ENCODE data around the gene MECP2. TPM values are rescaled to one million over a fixed set of nuclear protein-coding genes. Genes with fewer than 3 reads are reported as not detected.

MECP2 gene
- total RNA-seq, 1 experiment from 2014 or later: 20.4 TPM

DNA sequence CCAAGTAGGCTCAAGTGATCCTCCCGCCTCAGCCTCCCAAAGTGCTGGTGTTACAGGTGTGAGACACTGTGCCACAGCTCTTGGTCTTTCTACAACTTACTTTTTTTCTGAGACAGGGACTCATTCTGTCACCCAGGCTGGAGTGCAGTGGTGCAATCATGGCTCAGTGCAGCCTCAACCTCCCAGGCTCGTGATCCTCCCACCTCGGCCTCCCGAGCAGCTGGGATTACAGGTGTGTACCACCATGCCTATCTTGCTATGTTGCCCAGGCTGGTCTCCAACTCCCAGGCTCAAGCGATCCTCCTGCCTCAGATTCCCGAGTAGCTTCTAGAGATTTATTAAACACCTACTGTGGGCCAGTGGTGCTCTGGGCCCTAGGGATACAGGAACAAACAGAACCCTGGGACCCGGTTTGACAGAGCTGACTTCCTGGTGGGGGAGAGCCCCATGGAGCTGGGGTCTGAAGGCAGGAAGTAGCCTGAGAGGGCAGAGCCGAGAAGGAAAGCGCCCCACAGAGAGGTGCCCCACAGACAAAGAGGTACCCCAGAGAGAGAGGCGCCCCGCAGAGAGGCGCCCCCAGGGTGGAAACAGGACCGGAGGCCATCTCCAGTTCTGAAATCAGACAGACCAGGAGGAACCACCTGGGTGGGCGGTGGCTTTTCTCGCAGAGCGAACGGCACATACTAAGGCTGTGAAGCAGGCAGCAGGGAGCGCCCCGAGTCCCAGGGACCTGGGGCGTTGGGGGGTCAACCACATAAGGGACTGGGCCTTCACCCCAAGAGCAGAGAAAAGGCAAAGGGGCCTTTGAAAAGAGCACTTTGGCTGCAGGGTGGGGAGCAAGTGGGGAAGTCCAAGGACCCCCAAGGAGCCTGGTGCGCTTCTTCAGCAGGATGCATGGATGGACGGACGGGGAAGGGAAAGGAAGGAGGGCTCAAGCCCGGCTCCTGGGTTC, 82.8 kb downstream of the MECP2 start:
- no peak overlapping the region for H3K27ac ChIP-seq (ENCODE audit: low read length)
- no peak overlapping the region for H2AFZ ChIP-seq (ENCODE audit: low read length)
- no peak for DNase-seq
- H3K36me3 ChIP-seq (ENCODE audit: insufficient read depth, low read length): peaks cover 3% of the 10 kb centered on the region; the same call in 1 of the 2 replicates
- H3K9me2 ChIP-seq (replicated peaks; ENCODE audit: insufficient read depth, low read length): no peaks in the 10 kb centered on the region
- H3K27me3 ChIP-seq (ENCODE audit: low read length): no peaks in the 10 kb centered on the region
- H3K9me3 ChIP-seq (ENCODE audit: low read length): no peaks in the 10 kb centered on the region
- no peak overlapping the region for H3K4me3 ChIP-seq (ENCODE audit: low read length)
- H3K79me2 ChIP-seq (ENCODE audit: low read length): peaks cover 20% of the 10 kb centered on the region
- peaks cover 7% of the 10 kb centered on the region for H3K4me1 ChIP-seq (ENCODE audit: low read length)
- no peak overlapping the region for H3K4me2 ChIP-seq (ENCODE audit: low read depth, low read length, poor library complexity, severe bottlenecking)
- peaks cover 5% of the 10 kb centered on the region; the same call in 1 of the 2 replicates for H4K20me1 ChIP-seq (ENCODE audit: insufficient read depth, low read depth, low read length)
- no peak overlapping the region for H3K9ac ChIP-seq (ENCODE audit: low read length)

DNA sequence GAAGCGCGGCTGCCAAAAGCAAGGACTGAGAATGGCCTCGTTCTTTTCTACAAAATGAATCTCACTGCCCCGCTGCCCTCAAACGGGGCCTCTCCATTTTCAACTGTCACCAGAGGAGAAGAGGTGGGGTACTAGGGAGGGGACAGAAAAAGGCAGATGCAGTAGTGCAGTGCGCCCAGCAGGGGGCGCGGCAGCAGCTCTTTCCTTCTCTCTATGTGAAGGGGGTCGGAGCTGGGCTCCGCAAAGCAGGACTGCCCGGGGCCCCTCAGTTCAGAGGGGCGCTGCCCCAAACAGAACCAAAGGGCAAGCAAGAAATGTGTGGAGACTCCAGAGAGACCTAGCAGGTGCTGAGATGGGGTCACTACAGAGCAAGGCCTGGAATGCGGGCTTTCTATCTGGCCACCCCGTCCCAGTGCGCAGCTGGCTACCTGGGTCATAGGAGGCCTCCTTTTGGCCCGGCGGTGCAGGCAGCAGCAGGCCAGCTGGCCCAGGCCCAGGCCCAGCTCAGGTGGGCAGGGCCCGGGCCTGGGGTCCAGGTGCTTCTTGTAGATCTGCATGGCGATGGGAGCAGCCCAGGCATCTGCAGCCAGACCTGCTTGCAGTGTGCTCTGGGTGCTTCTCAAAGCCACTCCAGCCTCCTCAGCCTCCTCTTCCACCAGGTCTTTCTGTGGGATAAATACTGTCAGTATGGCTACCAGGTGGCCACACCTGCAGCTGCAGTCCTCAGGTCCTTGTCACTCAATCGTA, 83.7 kb downstream of the MECP2 start:
- H3K9ac ChIP-seq (ENCODE audit: low read length): no peak overlapping the region
- no peak overlapping the region for H3K27ac ChIP-seq (ENCODE audit: low read length)
- H3K4me1 ChIP-seq (ENCODE audit: low read length): peaks cover 7% of the 10 kb centered on the region
- H3K27me3 ChIP-seq (ENCODE audit: low read length): no peaks in the 10 kb centered on the region
- H3K79me2 ChIP-seq (ENCODE audit: low read length): peaks cover 14% of the 10 kb centered on the region
- H4K20me1 ChIP-seq (ENCODE audit: insufficient read depth, low read depth, low read length): peaks cover 5% of the 10 kb centered on the region; the same call in 1 of the 2 replicates
- peak; percentile 81 for DNase-seq
- no peaks in the 10 kb centered on the region for H3K9me3 ChIP-seq (ENCODE audit: low read length)
- H3K36me3 ChIP-seq (ENCODE audit: insufficient read depth, low read length): peaks cover 3% of the 10 kb centered on the region; the same call in 1 of the 2 replicates
- no peak overlapping the region for H2AFZ ChIP-seq (ENCODE audit: low read length)
- no peak overlapping the region for H3K4me3 ChIP-seq (ENCODE audit: low read length)
- H3K4me2 ChIP-seq (ENCODE audit: low read depth, low read length, poor library complexity, severe bottlenecking): no peak overlapping the region
- H3K9me2 ChIP-seq (replicated peaks; ENCODE audit: insufficient read depth, low read length): no peaks in the 10 kb centered on the region

DNA sequence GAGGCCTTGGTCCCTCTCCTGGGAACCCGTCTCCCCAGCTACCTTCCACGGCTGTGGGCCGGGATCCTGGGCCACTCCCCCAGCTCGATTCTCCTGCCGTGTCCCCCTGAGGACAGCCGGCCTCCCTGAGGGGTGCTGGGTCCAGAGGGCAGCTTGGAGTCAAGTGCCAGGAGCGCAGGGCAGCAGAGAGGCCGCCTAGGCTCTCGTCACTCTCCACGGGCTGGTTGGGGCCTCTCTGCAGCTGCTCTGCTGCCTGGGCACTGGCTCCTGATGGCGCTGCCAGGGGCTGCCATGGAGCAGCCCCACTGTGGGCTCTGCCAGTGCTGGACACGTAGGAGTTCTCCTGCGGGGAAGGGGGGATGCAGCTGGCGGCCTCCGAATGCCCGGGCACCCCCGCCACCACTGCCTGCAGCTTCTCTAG, 84.5 kb downstream of the MECP2 start:
- peaks cover 5% of the 10 kb centered on the region; the same call in 1 of the 2 replicates for H4K20me1 ChIP-seq (ENCODE audit: insufficient read depth, low read depth, low read length)
- H3K9me2 ChIP-seq (replicated peaks; ENCODE audit: insufficient read depth, low read length): no peaks in the 10 kb centered on the region
- H3K4me2 ChIP-seq (ENCODE audit: low read depth, low read length, poor library complexity, severe bottlenecking): no peak overlapping the region
- H3K9me3 ChIP-seq (ENCODE audit: low read length): no peaks in the 10 kb centered on the region
- H3K27ac ChIP-seq (ENCODE audit: low read length): no peak overlapping the region
- peaks cover 3% of the 10 kb centered on the region; the same call in 1 of the 2 replicates for H3K36me3 ChIP-seq (ENCODE audit: insufficient read depth, low read length)
- no peak overlapping the region for H3K4me3 ChIP-seq (ENCODE audit: low read length)
- no peaks in the 10 kb centered on the region for H3K27me3 ChIP-seq (ENCODE audit: low read length)
- H3K4me1 ChIP-seq (ENCODE audit: low read length): peaks cover 3% of the 10 kb centered on the region
- H2AFZ ChIP-seq (ENCODE audit: low read length): no peak overlapping the region
- H3K9ac ChIP-seq (ENCODE audit: low read length): no peak overlapping the region
- no peak for DNase-seq
- peaks cover 6% of the 10 kb centered on the region for H3K79me2 ChIP-seq (ENCODE audit: low read length)

DNA sequence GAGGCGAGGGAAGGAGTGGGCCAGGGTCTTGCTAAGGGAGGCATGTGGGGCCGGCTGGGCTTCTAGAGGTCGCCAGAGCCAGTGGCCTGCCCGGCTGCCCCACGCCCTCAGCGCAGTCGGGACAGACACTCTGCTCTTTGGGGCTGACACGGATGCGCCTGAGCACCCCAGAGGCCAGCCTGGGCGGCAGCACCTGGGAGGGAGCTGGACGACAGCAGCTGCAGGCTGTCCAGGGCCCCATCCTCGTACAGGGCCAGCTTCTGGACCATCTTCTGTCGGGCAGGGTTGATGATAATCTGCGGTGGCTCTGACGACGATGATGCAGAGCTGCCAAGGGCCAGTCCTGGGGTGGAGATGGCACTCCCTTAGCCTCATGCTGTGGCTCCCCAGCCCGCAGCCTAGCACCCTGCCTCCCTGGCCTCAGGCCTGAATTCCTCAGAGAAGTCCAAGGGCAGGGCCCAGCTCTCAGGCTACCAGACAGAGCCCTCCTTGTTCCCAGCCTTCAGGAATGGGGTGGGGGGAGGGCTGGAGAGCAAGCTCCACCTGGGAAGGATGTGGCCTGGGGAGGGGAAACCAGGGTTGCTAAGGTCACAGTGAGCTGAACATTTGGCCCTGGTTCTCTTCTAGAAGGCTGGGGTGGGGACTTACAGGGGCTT, 85.1 kb downstream of the MECP2 start:
- Histone ChIP-seq H3K36me3 (ENCODE audit: insufficient read depth, low read length) (peaks cover 3% of the 10 kb centered on the region; the same call in 1 of the 2 replicates), H3K4me2 (ENCODE audit: low read depth, low read length, poor library complexity, severe bottlenecking) (no peak overlapping the region), H4K20me1 (ENCODE audit: insufficient read depth, low read depth, low read length) (peaks cover 5% of the 10 kb centered on the region; the same call in 1 of the 2 replicates), H3K79me2 (ENCODE audit: low read length) (peaks cover 3% of the 10 kb centered on the region; the same call in 1 of the 2 replicates), H3K9me2 (replicated peaks; ENCODE audit: insufficient read depth, low read length) (no peaks in the 10 kb centered on the region), H3K9me3 (ENCODE audit: low read length) (no peaks in the 10 kb centered on the region), H3K4me3 (ENCODE audit: low read length) (no peak overlapping the region), H3K4me1 (ENCODE audit: low read length) (no peaks in the 10 kb centered on the region), H2AFZ (ENCODE audit: low read length) (no peak overlapping the region), H3K27me3 (ENCODE audit: low read length) (no peaks in the 10 kb centered on the region), H3K9ac (ENCODE audit: low read length) (no peak overlapping the region), H3K27ac (ENCODE audit: low read length) (no peak overlapping the region)
- no peak for DNase-seq

GRCh38 chrX:154011376-154012335, 85.9 kb downstream of the MECP2 start:
- Histone ChIP-seq H3K4me3 (ENCODE audit: low read length) (no peak overlapping the region), H3K4me2 (ENCODE audit: low read depth, low read length, poor library complexity, severe bottlenecking) (no peak overlapping the region), H3K9me3 (ENCODE audit: low read length) (no peaks in the 10 kb centered on the region), H2AFZ (ENCODE audit: low read length) (no peak overlapping the region), H3K79me2 (ENCODE audit: low read length) (no peaks in the 10 kb centered on the region), H3K9ac (ENCODE audit: low read length) (no peak overlapping the region), H4K20me1 (ENCODE audit: insufficient read depth, low read depth, low read length) (peaks cover 5% of the 10 kb centered on the region; the same call in 1 of the 2 replicates), H3K9me2 (replicated peaks; ENCODE audit: insufficient read depth, low read length) (no peaks in the 10 kb centered on the region), H3K36me3 (ENCODE audit: insufficient read depth, low read length) (peaks cover 3% of the 10 kb centered on the region; the same call in 1 of the 2 replicates), H3K4me1 (ENCODE audit: low read length) (no peaks in the 10 kb centered on the region), H3K27me3 (ENCODE audit: low read length) (no peaks in the 10 kb centered on the region), H3K27ac (ENCODE audit: low read length) (no peak overlapping the region)
- no peak for DNase-seq

DNA sequence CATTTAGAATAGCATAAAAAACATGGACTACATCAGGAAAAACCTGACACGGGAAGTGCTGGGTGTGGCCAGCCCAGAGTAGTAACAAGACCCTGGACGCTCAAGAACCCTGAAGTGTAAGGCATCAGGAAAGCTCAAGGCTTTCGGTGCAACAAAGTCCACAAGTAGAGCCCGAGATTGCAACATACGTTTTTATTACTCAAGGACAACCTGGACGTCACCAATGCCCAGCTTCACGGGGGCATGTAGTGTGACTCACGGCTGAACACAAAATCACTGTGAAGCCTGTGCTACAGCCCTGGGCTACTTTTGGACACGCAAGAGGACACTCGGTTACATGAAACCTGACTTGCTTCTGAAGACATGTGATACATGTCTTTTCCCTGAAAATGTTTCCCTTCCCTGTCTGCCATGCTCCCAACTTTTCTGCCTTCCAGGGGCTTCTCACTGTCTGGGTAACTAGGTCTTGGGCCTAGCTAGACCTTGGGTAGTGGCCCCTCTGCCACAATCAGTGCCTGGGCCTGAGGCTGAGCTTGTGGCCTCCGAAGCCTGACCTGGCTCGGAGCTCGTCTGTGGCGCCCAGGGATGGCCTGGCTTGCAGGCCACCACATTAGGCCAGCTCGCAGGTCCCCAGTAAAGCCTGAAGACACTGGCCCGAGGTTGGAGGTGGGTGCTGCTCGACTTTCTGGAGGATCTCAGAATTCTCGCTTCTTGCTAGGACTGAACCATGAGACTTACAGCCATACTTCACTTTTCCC, 87.0 kb downstream of the MECP2 start:
- H3K9ac ChIP-seq (ENCODE audit: low read length): no peak overlapping the region
- no peaks in the 10 kb centered on the region for H3K27me3 ChIP-seq (ENCODE audit: low read length)
- no peak for DNase-seq
- H3K27ac ChIP-seq (ENCODE audit: low read length): no peak overlapping the region
- peaks cover 5% of the 10 kb centered on the region; the same call in 1 of the 2 replicates for H4K20me1 ChIP-seq (ENCODE audit: insufficient read depth, low read depth, low read length)
- no peak overlapping the region for H3K4me2 ChIP-seq (ENCODE audit: low read depth, low read length, poor library complexity, severe bottlenecking)
- no peak overlapping the region for H2AFZ ChIP-seq (ENCODE audit: low read length)
- no peaks in the 10 kb centered on the region for H3K4me1 ChIP-seq (ENCODE audit: low read length)
- no peaks in the 10 kb centered on the region for H3K79me2 ChIP-seq (ENCODE audit: low read length)
- H3K9me3 ChIP-seq (ENCODE audit: low read length): no peaks in the 10 kb centered on the region
- no peak overlapping the region for H3K4me3 ChIP-seq (ENCODE audit: low read length)
- no peaks in the 10 kb centered on the region for H3K9me2 ChIP-seq (replicated peaks; ENCODE audit: insufficient read depth, low read length)
- H3K36me3 ChIP-seq (ENCODE audit: insufficient read depth, low read length): peaks cover 3% of the 10 kb centered on the region; the same call in 1 of the 2 replicates

GRCh38 chrX:154008521-154008920, 89.0 kb downstream of the MECP2 start:
- H3K9me2 ChIP-seq (replicated peaks; ENCODE audit: insufficient read depth, low read length): no peaks in the 10 kb centered on the region
- no peak overlapping the region for H3K4me2 ChIP-seq (ENCODE audit: low read depth, low read length, poor library complexity, severe bottlenecking)
- H3K79me2 ChIP-seq (ENCODE audit: low read length): no peaks in the 10 kb centered on the region
- no peak overlapping the region for H3K9ac ChIP-seq (ENCODE audit: low read length)
- no peaks in the 10 kb centered on the region for H3K9me3 ChIP-seq (ENCODE audit: low read length)
- no peak overlapping the region for H2AFZ ChIP-seq (ENCODE audit: low read length)
- H3K27ac ChIP-seq (ENCODE audit: low read length): no peak overlapping the region
- H3K36me3 ChIP-seq (ENCODE audit: insufficient read depth, low read length): peaks cover 3% of the 10 kb centered on the region; the same call in 1 of the 2 replicates
- H3K4me1 ChIP-seq (ENCODE audit: low read length): no peaks in the 10 kb centered on the region
- H3K4me3 ChIP-seq (ENCODE audit: low read length): no peak overlapping the region
- no peaks in the 10 kb centered on the region for H3K27me3 ChIP-seq (ENCODE audit: low read length)
- peaks cover 5% of the 10 kb centered on the region; the same call in 1 of the 2 replicates for H4K20me1 ChIP-seq (ENCODE audit: insufficient read depth, low read depth, low read length)
- DNase-seq: no peak
